Endodermal cell (in vitro differentiated cells): ENCODE measurements around the gene VTN. TPM values are rescaled to one million over a fixed set of nuclear protein-coding genes. Genes with fewer than 3 reads are reported as not detected.

Experiments
- DNase-seq: peaks from one replicate; pipeline ENCODE4 v3.0.0-alpha.2; 2017
- H3K27ac ChIP-seq: 2 replicates; pipeline ENCODE4 v1.5.1; 2013; ENCODE audit warnings: mild to moderate bottlenecking, low read depth, low read length, moderate library complexity
- H3K27me3 ChIP-seq: 2 replicates; pipeline ENCODE4 v1.6.1; 2013; ENCODE audit warnings: mild to moderate bottlenecking, low read length, moderate library complexity; ENCODE audit not compliant: insufficient read depth, control insufficient read depth, poor library complexity, severe bottlenecking
- H3K36me3 ChIP-seq: 2 replicates; pipeline ENCODE4 v1.7.0; 2013; ENCODE audit warnings: mild to moderate bottlenecking, low read length, moderate library complexity; ENCODE audit not compliant: control insufficient read depth, insufficient read depth
- H3K4me1 ChIP-seq: one replicate; pipeline ENCODE4 v1.7.0; 2013; ENCODE audit warnings: low read length; ENCODE audit not compliant: control insufficient read depth, insufficient read depth
- H3K4me3 ChIP-seq: 2 replicates; pipeline ENCODE4 v1.5.1; 2013; ENCODE audit warnings: mild to moderate bottlenecking, low read length, moderate library complexity
- H3K9ac ChIP-seq: 2 replicates; pipeline ENCODE4 v1.6.1; 2013; ENCODE audit warnings: mild to moderate bottlenecking, low read length, moderate library complexity; ENCODE audit not compliant: poor library complexity, severe bottlenecking; ENCODE audit errors: extremely low read depth
- H3K9me3 ChIP-seq: 2 replicates; pipeline ENCODE4 v1.6.1; 2013; ENCODE audit warnings: mild to moderate bottlenecking, low read length, moderate library complexity; ENCODE audit not compliant: control insufficient read depth
- H3K27ac Mint-ChIP-seq: 2 replicates; pipeline ENCODE4 v1.8.0; 2020; ENCODE audit warnings: mixed read lengths
- H3K27me3 Mint-ChIP-seq: 2 replicates; pipeline ENCODE4 v1.8.0; 2021; ENCODE audit warnings: mild to moderate bottlenecking, mixed read lengths; ENCODE audit not compliant: insufficient read depth
- H3K36me3 Mint-ChIP-seq: 2 replicates; pipeline ENCODE4 v1.8.0; 2020; ENCODE audit warnings: low read depth, mixed read lengths
- H3K4me1 Mint-ChIP-seq: 2 replicates; pipeline ENCODE4 v1.8.0; 2020; ENCODE audit warnings: mixed read lengths
- H3K4me3 Mint-ChIP-seq: 2 replicates; pipeline ENCODE4 v1.8.0; 2020; ENCODE audit warnings: mild to moderate bottlenecking, moderate library complexity, mixed read lengths
- H3K9me3 Mint-ChIP-seq: 2 replicates; pipeline ENCODE4 v1.8.0; 2020; ENCODE audit warnings: mild to moderate bottlenecking, mixed read lengths
- CTCF ChIP-seq: fragments of 200-600 bp; sonication (generic); conservative IDR thresholded peaks from 2 replicates; pipeline ENCODE4 v1.5.0; 2021; ENCODE audit warnings: antibody characterized with exemption, mild to moderate bottlenecking
- WGBS, 2 experiments: methylation state at CpG; one replicate each; pipeline versions ENCODE4 v1.1.5 to v1.1.7; 2013; ENCODE audit warnings: missing lambda C conversion rate in 2 of 2, mixed read lengths in 1 of 2; ENCODE audit not compliant: insufficient coverage in 1 of 2, insufficient read length in 1 of 2; 5-methylcytosine and 5-hydroxymethylcytosine counted together
- total RNA-seq, 2 donors: library from RNA; stranded (reverse); fragmentation: NEBNext Ultra II Directional in 1 of 2; extraction: Animal tissue kit (Norgen Biotek cat#: 25700) in 1 of 2; gene quantifications; 2 replicates in 1 of 2; 3 replicates in 1 of 2; pipeline ENCODE4 v1.2.1, GENCODE V29; 2021

Gene VTN
- total RNA-seq, 2 donors from 2014 or later = 2.5 to 6.7 TPM

- TF ChIP-seq CTCF = no peak
- peak overlapping the region; percentile 98 for H3K4me3 Mint-ChIP-seq
- 16 to 20% methylated on average over 11 to 18 of the region's 18 CpGs for WGBS, 2 experiments
- Histone ChIP-seq H3K27ac (peak overlapping the region; percentile 48), H3K4me1 (peaks cover 7% of the 10 kb centered on the region), H3K9ac (peak overlapping the region; percentile 88), H3K9me3 (no peaks in the 10 kb centered on the region), H3K36me3 (peaks cover 9% of the 10 kb centered on the region), H3K4me3 (peak overlapping the region; percentile 93), H3K27me3 (no peaks in the 10 kb centered on the region)
- H3K27ac Mint-ChIP-seq = peak overlapping the region; percentile 76
- peak; percentile 53 for DNase-seq
- peaks cover 7% of the 10 kb centered on the region for H3K36me3 Mint-ChIP-seq
- no peaks in the 10 kb centered on the region for H3K9me3 Mint-ChIP-seq
- peaks cover 27% of the 10 kb centered on the region for H3K4me1 Mint-ChIP-seq
- peaks cover 1% of the 10 kb centered on the region for H3K27me3 Mint-ChIP-seq
Measured at GRCh38 chr17:28334666-28335200, 35.4 kb downstream of the VTN start.

- peak overlapping the region; percentile 88 for H3K9ac ChIP-seq
- H3K27me3 Mint-ChIP-seq = peaks cover 1% of the 10 kb centered on the region
- peak overlapping the region; percentile 98 for H3K4me3 Mint-ChIP-seq
- H3K4me1 Mint-ChIP-seq = peaks cover 27% of the 10 kb centered on the region
- no peaks in the 10 kb centered on the region for H3K9me3 Mint-ChIP-seq
- H3K27ac ChIP-seq = no peak overlapping the region
- 86 to 87% methylated on average over 5 to 6 of the region's 6 CpGs for WGBS, 2 experiments
- DNase-seq = no peak
- H3K9me3 ChIP-seq = no peaks in the 10 kb centered on the region
- H3K27ac Mint-ChIP-seq = peak overlapping the region; percentile 76
- H3K36me3 ChIP-seq = peaks cover 7% of the 10 kb centered on the region
- TF ChIP-seq CTCF = no peak
- H3K27me3 ChIP-seq = no peaks in the 10 kb centered on the region
- H3K36me3 Mint-ChIP-seq = peaks cover 6% of the 10 kb centered on the region
- H3K4me3 ChIP-seq = peak overlapping the region; percentile 93
- peaks cover 7% of the 10 kb centered on the region for H3K4me1 ChIP-seq
Measured at GRCh38 chr17:28334171-28334570, 35.9 kb downstream of the VTN start.

GRCh38 chr17:28333083-28333746, 36.9 kb downstream of the VTN start:
- no peak overlapping the region for H3K27ac Mint-ChIP-seq
- Histone ChIP-seq H3K9me3 (no peaks in the 10 kb centered on the region), H3K36me3 (peaks cover 13% of the 10 kb centered on the region), H3K4me1 (peaks cover 7% of the 10 kb centered on the region), H3K4me3 (no peak overlapping the region), H3K27ac (no peak overlapping the region), H3K9ac (no peak overlapping the region), H3K27me3 (no peaks in the 10 kb centered on the region)
- peaks cover 23% of the 10 kb centered on the region for H3K4me1 Mint-ChIP-seq
- H3K4me3 Mint-ChIP-seq = peak overlapping the region; percentile 98
- peaks cover 1% of the 10 kb centered on the region for H3K27me3 Mint-ChIP-seq
- peak; percentile 35 for DNase-seq
- 78 to 100% methylated on average over 1 of the region's 1 CpG for WGBS, 2 experiments
- H3K9me3 Mint-ChIP-seq = no peaks in the 10 kb centered on the region
- TF ChIP-seq CTCF = no peak
- peaks cover 14% of the 10 kb centered on the region for H3K36me3 Mint-ChIP-seq
